HG02870 (cell line): ENCODE measurements around the gene TRMT2A.

ENCODE experiments used
- ATAC-seq: cut with Tn5 transposase; IDR thresholded peaks from one replicate; pipeline ENCODE4 v1.9.1; 2021; ENCODE audit warnings: mild to moderate bottlenecking, moderate library complexity; ENCODE audit not compliant: unreplicated experiment

TRMT2A gene

GRCh38 chr22:20107951-20108756 lies 8.9 kb downstream of the TRMT2A start:
- ATAC-seq = no peak

- ATAC-seq = no peak
Observed at GRCh38 chr22:20107471-20107901, 9.5 kb downstream of the TRMT2A start.

GRCh38 chr22:20106849-20107237 lies 10.2 kb downstream of the TRMT2A start:
- ATAC-seq = no peak

GRCh38 chr22:20106205-20106848 lies 10.7 kb downstream of the TRMT2A start:
- no peak for ATAC-seq

GRCh38 chr22:20105456-20106204 lies 11.4 kb downstream of the TRMT2A start:
- no peak for ATAC-seq

- no peak for ATAC-seq
Observed at GRCh38 chr22:20102203-20102780, 14.7 kb downstream of the TRMT2A start.

GRCh38 chr22:20101638-20102037 lies 15.4 kb downstream of the TRMT2A start:
- no peak for ATAC-seq

GRCh38 chr22:20099099-20099711 lies 17.8 kb downstream of the TRMT2A start:
- ATAC-seq = no peak

- ATAC-seq = no peak
Observed at GRCh38 chr22:20096574-20097420, 20.2 kb downstream of the TRMT2A start.

- ATAC-seq = no peak
Observed at GRCh38 chr22:20095521-20095920, 21.5 kb downstream of the TRMT2A start.

- ATAC-seq = no peak
Observed at GRCh38 chr22:20094197-20094807, 22.7 kb downstream of the TRMT2A start.

- ATAC-seq = no peak
Observed at GRCh38 chr22:20093418-20094196, 23.4 kb downstream of the TRMT2A start.

- ATAC-seq = no peak
Observed at GRCh38 chr22:20092477-20092854, 24.6 kb downstream of the TRMT2A start.

- no peak for ATAC-seq
Observed at GRCh38 chr22:20091690-20092476, 25.1 kb downstream of the TRMT2A start.

- ATAC-seq = no peak
Observed at GRCh38 chr22:20090730-20091240, 26.2 kb downstream of the TRMT2A start.

- no peak for ATAC-seq
Observed at GRCh38 chr22:20089977-20090729, 26.9 kb downstream of the TRMT2A start.
